Upper lobe of right lung (tissue), 1 donor: ENCODE results near the gene CIT. TPM values are rescaled to one million over a fixed set of nuclear protein-coding genes. Genes with fewer than 3 reads are reported as not detected.

Source experiments
- ATAC-seq: fragments of 200-7000 bp; cut with Tn5 transposase; one replicate; pipeline ENCODE4 v1.9.1; 2020; ENCODE audit warnings: mild to moderate bottlenecking, moderate library complexity
- DNase-seq: peaks from one replicate; pipeline ENCODE4 v3.0.0-alpha.2; 2020
- H3K27ac ChIP-seq: fragments of 200-600 bp; one replicate; pipeline ENCODE4 v1.8.0; 2022
- H3K27me3 ChIP-seq: fragments of 200-600 bp; one replicate; pipeline ENCODE4 v1.8.0; 2022; ENCODE audit warnings: mild to moderate bottlenecking
- H3K36me3 ChIP-seq: fragments of 200-600 bp; one replicate; pipeline ENCODE4 v1.8.0; 2022
- H3K4me1 ChIP-seq: fragments of 200-600 bp; one replicate; pipeline ENCODE4 v1.8.0; 2022
- H3K4me3 ChIP-seq: fragments of 200-600 bp; one replicate; pipeline ENCODE4 v1.8.0; 2022; ENCODE audit warnings: mild to moderate bottlenecking
- H3K9me3 ChIP-seq: fragments of 200-600 bp; one replicate; pipeline ENCODE4 v1.8.0; 2022
- CTCF ChIP-seq: fragments of 200-600 bp; IDR thresholded peaks from one replicate; pipeline ENCODE4 v1.8.0; 2022; ENCODE audit warnings: antibody characterized with exemption
- intact Hi-C: fragments of 100-400 bp; cut with DNase I; formaldehyde crosslinking; loops from one replicate; pipeline ENCODE4 v1.11.0; 2022
- total RNA-seq: library from RNA; stranded (reverse); fragmentation: NEBNext Ultra II Directional; extraction: Animal tissue kit (Norgen Biotek cat#: 25700); gene quantifications from one replicate; pipeline ENCODE4 v1.2.1, GENCODE V29; 2021
- donor health status: DM: no; HTN: yes; CAD: no; lungs with severe emphysema.

The CIT gene
- total RNA-seq, 1 donor from 2014 or later = 6.8 TPM

- DNase-seq (no peak), ATAC-seq (no peak)
- Histone ChIP-seq H3K27me3 (no peaks in the 10 kb centered on the region), H3K27ac (no peak overlapping the region), H3K36me3 (no peaks in the 10 kb centered on the region), H3K4me3 (no peak overlapping the region), H3K9me3 (peaks cover 10% of the 10 kb centered on the region), H3K4me1 (no peaks in the 10 kb centered on the region)
- no peak for TF ChIP-seq CTCF
- intact Hi-C loops = no loop called here
Observed at GRCh38 chr12:119740830-119741229, 136.3 kb downstream of the CIT start.

GRCh38 chr12:119735079-119735478 is 142.0 kb downstream of the CIT start:
- Histone ChIP-seq H3K4me1 (no peaks in the 10 kb centered on the region), H3K27ac (no peak overlapping the region), H3K36me3 (no peaks in the 10 kb centered on the region), H3K4me3 (no peak overlapping the region), H3K27me3 (no peaks in the 10 kb centered on the region), H3K9me3 (no peaks in the 10 kb centered on the region)
- intact Hi-C loops = no loop called here
- ATAC-seq (peak; percentile 47), DNase-seq (no peak)
- TF ChIP-seq CTCF = no peak

GRCh38 chr12:119730381-119730780 is 146.7 kb downstream of the CIT start:
- Histone ChIP-seq H3K27me3 (no peaks in the 10 kb centered on the region), H3K4me3 (no peak overlapping the region), H3K27ac (no peak overlapping the region), H3K36me3 (no peaks in the 10 kb centered on the region), H3K9me3 (no peaks in the 10 kb centered on the region), H3K4me1 (no peaks in the 10 kb centered on the region)
- intact Hi-C loops = no loop called here
- no peak for ATAC-seq
- no peak for DNase-seq
- TF ChIP-seq CTCF = no peak

GRCh38 chr12:119729871-119730270 is 147.2 kb downstream of the CIT start:
- Histone ChIP-seq H3K36me3 (no peaks in the 10 kb centered on the region), H3K9me3 (no peaks in the 10 kb centered on the region), H3K27me3 (no peaks in the 10 kb centered on the region), H3K4me3 (no peak overlapping the region), H3K27ac (no peak overlapping the region), H3K4me1 (no peaks in the 10 kb centered on the region)
- no peak for TF ChIP-seq CTCF
- intact Hi-C loops = no loop called here
- ATAC-seq = no peak
- DNase-seq = no peak

GRCh38 chr12:119728444-119728745 is 148.7 kb downstream of the CIT start:
- ATAC-seq (no peak), DNase-seq (no peak)
- intact Hi-C loops = no loop called here
- Histone ChIP-seq H3K9me3 (no peaks in the 10 kb centered on the region), H3K27ac (no peak overlapping the region), H3K4me3 (no peak overlapping the region), H3K4me1 (no peaks in the 10 kb centered on the region), H3K27me3 (no peaks in the 10 kb centered on the region), H3K36me3 (no peaks in the 10 kb centered on the region)
- no peak for TF ChIP-seq CTCF

GRCh38 chr12:119727600-119728443 is 149.3 kb downstream of the CIT start:
- Histone ChIP-seq H3K27me3 (no peaks in the 10 kb centered on the region), H3K4me3 (no peak overlapping the region), H3K36me3 (no peaks in the 10 kb centered on the region), H3K27ac (no peak overlapping the region), H3K9me3 (no peaks in the 10 kb centered on the region), H3K4me1 (no peaks in the 10 kb centered on the region)
- TF ChIP-seq CTCF = no peak
- intact Hi-C loops = no loop called here
- DNase-seq (no peak), ATAC-seq (no peak)
